NCI-H1417 (cell line): ENCODE measurements around the gene TAS2R50.
"Not testable (repeated sequence)": the region's sequence is repeated elsewhere in the genome, so short reads cannot be mapped to it uniquely, and the experiment has no call there.

Experiments used
- DNase-seq, 3 experiments: peaks; one replicate each; lab custom pipeline; 2025; lab: John Stamatoyannopoulos, UW

TAS2R50 gene

GRCh38 chr12:10986812-10987211 is at the start of gene TAS2R50:
Gene TAS2R50 (minus strand): TSS chr12:10986912. CDS start chr12:10986860, 52 bp downstream.
- no peak for DNase-seq

- not testable (repeated sequence) for DNase-seq
Measured at GRCh38 chr12:11033959-11034358, 47.2 kb upstream of the TAS2R50 start.

- DNase-seq: no peak
Measured at GRCh38 chr12:11031307-11031706, 44.6 kb upstream of the TAS2R50 start, which contains the start of gene TAS2R31. Gene TAS2R31 (minus strand): TSS chr12:11031407. CDS start chr12:11031335, 72 bp downstream.

DNA sequence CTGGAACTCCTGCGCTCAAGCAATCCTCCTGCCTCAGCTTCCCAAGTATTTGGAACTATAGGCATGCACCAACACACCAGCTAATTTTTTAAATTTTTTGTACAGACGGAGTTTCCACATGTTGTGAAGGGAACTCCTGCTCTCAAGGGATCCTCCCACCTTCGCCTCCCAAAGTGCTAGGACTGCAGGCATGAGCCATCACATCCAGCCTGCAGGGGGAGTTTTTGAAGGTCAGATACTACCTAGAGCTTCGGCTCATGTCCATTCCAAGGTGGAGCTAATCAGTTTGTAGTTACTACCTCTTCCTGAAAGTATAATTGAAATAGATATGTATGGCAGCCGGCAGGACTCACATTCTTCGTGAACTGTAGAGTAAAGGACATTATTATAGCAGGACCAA is 39.4 kb upstream of the TAS2R50 start:
- no peak for DNase-seq

- no peak for DNase-seq
Measured at GRCh38 chr12:11023387-11023786, 36.7 kb upstream of the TAS2R50 start.

- no peak for DNase-seq
Measured at GRCh38 chr12:11022520-11022919, 35.8 kb upstream of the TAS2R50 start, which contains the start of gene TAS2R19. Gene TAS2R19 (minus strand): TSS chr12:11022620. CDS start chr12:11022571, 49 bp downstream.

GRCh38 chr12:11016937-11017336 is 30.2 kb upstream of the TAS2R50 start:
- DNase-seq: no peak

- DNase-seq: no peak
Measured at GRCh38 chr12:11015775-11016430, 29.2 kb upstream of the TAS2R50 start.

DNA sequence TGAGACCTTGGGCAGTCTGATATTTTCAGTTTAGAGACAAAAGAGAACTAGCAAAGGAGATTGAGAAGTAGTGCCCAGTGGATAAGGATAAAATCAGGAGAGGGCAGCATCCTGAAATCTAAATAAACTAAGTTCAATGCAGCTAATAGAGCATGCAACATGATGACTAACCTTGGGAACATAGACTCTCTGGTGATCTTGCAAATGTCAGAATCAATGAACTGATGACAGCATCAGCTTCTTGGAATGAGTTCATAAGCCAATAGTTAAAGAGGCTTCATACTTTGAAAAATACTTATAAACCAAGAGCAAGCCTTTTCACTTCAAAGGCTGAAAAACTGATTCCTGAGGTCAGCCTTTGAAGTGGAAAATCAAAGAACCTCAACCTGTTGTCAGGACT is 27.5 kb upstream of the TAS2R50 start:
- no peak for DNase-seq

DNA sequence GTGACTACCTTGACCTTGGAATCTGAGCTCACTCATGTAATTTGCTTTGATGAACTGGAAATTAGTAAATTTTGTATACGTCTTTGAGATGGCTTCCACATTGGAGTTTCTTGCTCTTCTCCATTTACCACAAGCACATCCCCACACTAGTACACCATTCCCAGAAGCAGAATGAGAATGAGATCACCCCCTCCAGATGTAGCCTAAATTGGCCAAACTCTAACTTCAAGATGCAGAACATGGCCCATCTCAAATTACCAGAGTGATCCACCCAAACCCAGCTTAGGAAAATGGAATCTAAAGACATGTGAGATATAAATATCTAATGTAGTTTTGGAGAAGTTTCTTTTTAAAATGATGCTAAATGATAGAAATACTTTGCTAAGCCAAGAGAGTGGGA is 20.9 kb upstream of the TAS2R50 start:
- DNase-seq: no peak

DNA sequence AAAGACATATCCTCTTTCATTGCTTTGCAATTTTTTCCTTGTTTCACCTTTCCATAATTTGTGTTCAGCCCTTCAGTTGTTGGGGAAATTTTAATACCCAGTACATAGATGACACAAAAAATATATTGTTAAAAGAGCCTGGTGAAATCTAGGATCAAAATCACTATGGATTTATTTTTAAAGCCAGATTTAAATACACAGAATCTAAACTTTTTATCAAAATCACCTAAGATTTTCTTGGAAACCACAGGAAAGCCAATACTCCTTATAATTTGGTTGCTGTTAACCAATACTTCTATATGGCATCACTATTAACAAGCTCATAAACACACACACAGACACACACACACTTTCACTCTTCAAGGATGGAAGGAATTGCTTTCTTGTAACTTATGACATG is 11.5 kb upstream of the TAS2R50 start, which contains the start of gene TAS2R20:
Gene TAS2R20, minus strand, starts transcription at position 101 of the 400 bp plus-strand sequence. CDS start 429 bp downstream, outside the sequence.
- DNase-seq: no peak

- DNase-seq: no peak
Measured at GRCh38 chr12:10994307-10994706, 7.6 kb upstream of the TAS2R50 start.

GRCh38 chr12:10989107-10989506 is 2.4 kb upstream of the TAS2R50 start:
- DNase-seq: no peak

DNA sequence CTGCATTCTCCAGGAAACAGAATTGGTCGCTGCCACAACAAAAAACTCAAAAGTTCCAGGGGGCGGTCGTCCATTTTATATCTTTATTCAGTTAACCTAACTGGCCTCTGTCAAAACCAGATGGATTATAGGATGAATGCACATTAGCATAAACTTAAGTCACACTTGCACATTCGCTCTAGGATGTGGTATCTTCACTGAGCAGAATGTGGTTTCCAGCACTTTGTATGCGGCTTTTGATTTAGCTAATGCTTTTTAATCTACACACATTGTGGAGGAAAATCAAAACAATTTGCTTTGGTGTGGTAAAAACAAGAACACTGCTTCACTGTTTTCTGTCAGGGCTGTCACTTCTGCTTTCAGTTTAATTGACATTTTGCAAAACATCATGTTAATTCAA is 4.5 kb downstream of the TAS2R50 start:
- no peak for DNase-seq

DNA sequence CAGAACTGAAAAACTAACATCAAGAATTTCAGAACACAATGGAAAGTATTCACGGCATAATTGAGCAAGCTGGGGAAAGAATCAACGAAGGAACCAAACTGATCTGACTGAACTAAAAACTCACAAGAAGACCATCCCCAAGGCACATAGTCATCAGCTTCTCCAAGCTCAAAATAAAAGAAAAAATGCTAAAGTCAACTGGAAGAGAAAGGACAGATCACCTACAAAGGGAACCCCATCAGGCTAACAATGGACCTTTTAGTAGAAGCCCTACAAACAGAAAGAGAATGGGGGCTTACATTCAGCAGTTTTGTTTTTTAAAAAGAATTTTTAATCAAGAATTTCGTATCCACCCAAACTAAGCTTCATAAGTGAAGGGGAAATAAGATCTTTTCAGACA is 11.7 kb downstream of the TAS2R50 start:
- DNase-seq: no peak

- no peak for DNase-seq
Measured at GRCh38 chr12:10968765-10969456, 17.8 kb downstream of the TAS2R50 start.

GRCh38 chr12:10967409-10967808 is 19.3 kb downstream of the TAS2R50 start:
- DNase-seq: no peak

DNA sequence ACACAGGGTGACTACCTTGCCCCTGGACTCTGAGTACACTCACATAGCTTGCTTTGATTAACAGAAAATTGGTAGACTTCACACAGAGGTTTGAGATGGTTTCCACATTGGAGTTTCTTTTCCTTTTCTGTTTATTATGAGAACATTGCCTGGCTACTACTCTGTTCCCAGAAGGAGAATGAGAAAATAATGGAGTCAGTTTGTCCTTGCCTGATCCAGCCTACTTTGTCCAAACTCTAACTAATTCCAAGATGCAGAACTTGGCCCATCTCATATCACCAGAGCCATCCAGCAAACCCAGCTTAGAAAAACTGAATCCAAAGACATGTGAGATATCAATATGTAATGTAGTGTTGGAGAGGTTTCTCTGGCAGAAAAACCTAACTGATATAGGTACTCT is 20.4 kb downstream of the TAS2R50 start:
- no peak for DNase-seq

DNA sequence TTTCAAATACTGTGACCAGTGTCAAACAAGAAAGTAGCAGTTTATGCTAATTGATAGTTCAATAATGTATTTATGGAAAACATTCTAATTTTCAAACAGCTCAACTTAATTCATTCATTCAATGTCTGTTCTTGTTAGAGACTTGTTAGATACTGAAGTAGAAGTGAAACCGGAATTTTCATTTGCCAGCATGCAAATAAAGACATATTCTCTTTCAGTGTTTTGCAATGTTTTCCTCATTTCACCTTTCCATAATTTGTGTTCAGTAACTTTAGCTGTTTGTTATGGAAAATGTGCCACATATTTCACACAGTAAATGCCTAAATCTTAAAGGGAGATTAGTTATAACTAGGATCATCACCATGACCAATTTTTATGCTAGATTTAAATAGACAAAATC is 21.2 kb downstream of the TAS2R50 start:
- DNase-seq: no peak

DNA sequence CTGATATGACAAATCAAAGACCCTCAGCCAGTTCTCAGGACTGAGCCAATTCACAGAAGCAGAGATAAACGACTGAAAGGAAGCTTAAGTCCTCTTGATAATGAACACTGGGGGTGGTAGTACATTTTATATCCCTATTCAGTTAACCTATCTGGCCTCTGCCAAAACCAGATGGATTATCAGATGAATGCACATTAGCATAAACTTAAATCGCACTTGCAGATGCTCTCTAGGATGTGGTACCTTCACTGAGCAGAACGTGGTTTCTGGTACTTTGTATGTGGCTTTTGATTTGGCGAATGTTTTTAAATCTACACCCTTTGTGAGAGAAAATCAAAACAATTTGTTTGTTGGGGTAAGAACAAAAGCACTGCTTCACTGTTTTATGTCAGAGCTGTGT is 26.5 kb downstream of the TAS2R50 start:
- DNase-seq: no peak

GRCh38 chr12:10959804-10960203 is 26.9 kb downstream of the TAS2R50 start:
- DNase-seq: peak in 1 of 3 experiments; percentile 35

GRCh38 chr12:10957741-10958140 is 29.0 kb downstream of the TAS2R50 start:
- no peak for DNase-seq

GRCh38 chr12:10956085-10956484 is 30.6 kb downstream of the TAS2R50 start:
- DNase-seq: no peak
